Measurements from ENCODE around the gene SP2. TPM values are rescaled to one million over a fixed set of nuclear protein-coding genes. Genes with fewer than 3 reads are reported as not detected.

SP2 gene
- total RNA-seq, 1 donor from 2014 or later = 1.6 TPM

GRCh38 chr17:47848198-47848513, 47.9 kb upstream of the SP2 start:
- Histone ChIP-seq H3K4me1 (peaks cover 24% of the 10 kb centered on the region), H3F3A (ENCODE audit: low read depth) (peaks cover 15% of the 10 kb centered on the region), H3K27ac (no peak overlapping the region), H3K9ac (no peak overlapping the region), H3K4me2 (peak overlapping the region; percentile 81), H3K27me3 (peaks cover 92% of the 10 kb centered on the region), H3K9me3 (ENCODE audit: low read depth) (no peaks in the 10 kb centered on the region), H2AFZ (replicated peaks) (no peak overlapping the region), H4K20me1 (ENCODE audit: low read depth) (peaks cover 32% of the 10 kb centered on the region), H3K4me3 (peak overlapping the region; percentile 12), H3K79me2 (ENCODE audit: low read depth) (no peaks in the 10 kb centered on the region), H3K36me3 (no peaks in the 10 kb centered on the region)
- Mint-ChIP-seq H3K4me1 (peaks cover 19% of the 10 kb centered on the region), H3K4me3 (no peak overlapping the region), H3K36me3 (peaks cover 2% of the 10 kb centered on the region), H3K9me3 (peaks cover 2% of the 10 kb centered on the region), H3K27me3 (ENCODE audit: insufficient read depth, low read depth) (peaks cover 76% of the 10 kb centered on the region), H3K27ac (no peak overlapping the region)
- DNase-seq (ENCODE audit: low spot score) = peak; percentile 31
- TF ChIP-seq EZH2phosphoT487 (IDR thresholded peaks at IDR 0.05) (peak; percentile 21), EZH2 (IDR thresholded peaks at IDR 0.05) (no peak), CTCF (IDR thresholded peaks at IDR 0.05) (no peak)

- H3K9me3 Mint-ChIP-seq = peaks cover 2% of the 10 kb centered on the region
- peaks cover 2% of the 10 kb centered on the region for H3K36me3 Mint-ChIP-seq
- Histone ChIP-seq H3K4me1 (peaks cover 19% of the 10 kb centered on the region), H3K9ac (no peak overlapping the region), H2AFZ (replicated peaks) (peak overlapping the region; percentile 83), H3K79me2 (ENCODE audit: low read depth) (no peaks in the 10 kb centered on the region), H3K4me3 (peak overlapping the region; percentile 46), H4K20me1 (ENCODE audit: low read depth) (peaks cover 36% of the 10 kb centered on the region), H3K4me2 (peak overlapping the region; percentile 83), H3K9me3 (ENCODE audit: low read depth) (no peaks in the 10 kb centered on the region), H3K36me3 (no peaks in the 10 kb centered on the region), H3F3A (ENCODE audit: low read depth) (peaks cover 15% of the 10 kb centered on the region), H3K27me3 (peaks cover 100% of the 10 kb centered on the region), H3K27ac (no peak overlapping the region)
- DNase-seq (ENCODE audit: low spot score) = no peak
- H3K27ac Mint-ChIP-seq = no peak overlapping the region
- H3K4me1 Mint-ChIP-seq = peaks cover 17% of the 10 kb centered on the region
- H3K27me3 Mint-ChIP-seq (ENCODE audit: insufficient read depth, low read depth) = peaks cover 85% of the 10 kb centered on the region
- H3K4me3 Mint-ChIP-seq = peak overlapping the region; percentile 82
- TF ChIP-seq EZH2phosphoT487 (IDR thresholded peaks at IDR 0.05) (no peak), CTCF (IDR thresholded peaks at IDR 0.05) (no peak), EZH2 (IDR thresholded peaks at IDR 0.05) (no peak)
Observed at GRCh38 chr17:47850373-47850691, 45.7 kb upstream of the SP2 start.

GRCh38 chr17:47850692-47851573, 45.1 kb upstream of the SP2 start, which contains the start of gene SP6:
Gene SP6 (minus strand): TSS chr17:47851163. CDS start chr17:47848429, 2,734 bp downstream.
- Mint-ChIP-seq H3K36me3 (peaks cover 2% of the 10 kb centered on the region), H3K27ac (no peak within 1 kb of the TSS), H3K9me3 (peaks cover 2% of the 10 kb centered on the region), H3K27me3 (ENCODE audit: insufficient read depth, low read depth) (peaks cover 80% of the 10 kb centered on the region), H3K4me3 (peak within 1 kb of the TSS; percentile 82), H3K4me1 (peaks cover 17% of the 10 kb centered on the region)
- Histone ChIP-seq H3K4me2 (peak within 1 kb of the TSS; percentile 83), H3K27me3 (peaks cover 100% of the 10 kb centered on the region), H3F3A (ENCODE audit: low read depth) (peaks cover 15% of the 10 kb centered on the region), H3K4me3 (peak within 1 kb of the TSS; percentile 46), H2AFZ (replicated peaks) (peak within 1 kb of the TSS; percentile 83), H4K20me1 (ENCODE audit: low read depth) (peaks cover 36% of the 10 kb centered on the region), H3K36me3 (no peaks in the 10 kb centered on the region), H3K9ac (no peak within 1 kb of the TSS), H3K4me1 (peaks cover 19% of the 10 kb centered on the region), H3K79me2 (ENCODE audit: low read depth) (no peaks in the 10 kb centered on the region), H3K9me3 (ENCODE audit: low read depth) (no peaks in the 10 kb centered on the region), H3K27ac (no peak within 1 kb of the TSS)
- peak; percentile 91 for DNase-seq (ENCODE audit: low spot score)
- TF ChIP-seq EZH2phosphoT487 (IDR thresholded peaks at IDR 0.05) (peak; percentile 86), EZH2 (IDR thresholded peaks at IDR 0.05) (peak; percentile 89), CTCF (IDR thresholded peaks at IDR 0.05) (peak; percentile 28)

Measured in neural progenitor cell (in vitro differentiated cells).